Stimulated activated CD4-positive, alpha-beta T cell treated with anti-CD3 and anti-CD28 coated beads, Interleukin-15, amount 100 ng/mL, for 24 hours (primary cell): ENCODE measurements around the gene TRPM8.

Source experiments
- DNase-seq: peaks from one replicate; pipeline ENCODE4 v3.0.0-alpha.2; 2020

TRPM8 gene

DNA sequence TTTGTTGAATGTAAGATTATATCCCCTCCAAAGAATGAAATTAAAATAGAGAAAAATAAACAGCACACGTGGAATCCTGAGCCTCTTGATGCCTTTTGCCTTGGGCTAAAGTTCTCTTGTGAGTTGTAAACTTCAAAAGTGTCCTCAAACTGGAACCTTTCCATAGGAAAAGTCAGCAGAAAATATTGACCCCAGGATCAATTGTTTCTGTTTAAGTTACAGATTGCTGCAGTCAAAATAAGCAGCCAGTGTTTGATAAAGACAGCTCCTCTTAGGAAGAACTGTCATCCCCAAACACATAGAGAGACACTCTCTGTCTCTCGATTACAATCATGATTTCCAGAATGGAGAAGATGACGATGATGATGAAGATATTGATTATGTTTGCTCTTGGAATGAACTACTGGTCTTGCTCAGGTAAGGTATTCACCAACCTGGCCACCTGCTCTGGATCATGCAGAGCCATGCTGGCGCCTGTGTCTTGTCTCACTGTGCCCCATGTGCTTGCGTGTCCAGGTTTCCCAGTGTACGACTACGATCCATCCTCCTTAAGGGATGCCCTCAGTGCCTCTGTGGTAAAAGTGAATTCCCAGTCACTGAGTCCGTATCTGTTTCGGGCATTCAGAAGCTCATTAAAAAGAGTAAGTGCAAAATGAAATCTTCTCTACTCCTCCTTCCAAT is 133.4 kb downstream of the TRPM8 start, which contains the start of gene SPP2:
SPP2 (plus strand) TSS at position 248 of the 681 bp plus-strand sequence; CDS start at position 333, 85 bp downstream.
- DNase-seq: no peak

- DNase-seq: no peak
Observed at GRCh38 chr2:234051374-234052070, 134.3 kb downstream of the TRPM8 start.

- no peak for DNase-seq
Observed at GRCh38 chr2:234058881-234059280, 141.7 kb downstream of the TRPM8 start.

- no peak for DNase-seq
Observed at GRCh38 chr2:234060236-234060635, 143.1 kb downstream of the TRPM8 start.

DNA sequence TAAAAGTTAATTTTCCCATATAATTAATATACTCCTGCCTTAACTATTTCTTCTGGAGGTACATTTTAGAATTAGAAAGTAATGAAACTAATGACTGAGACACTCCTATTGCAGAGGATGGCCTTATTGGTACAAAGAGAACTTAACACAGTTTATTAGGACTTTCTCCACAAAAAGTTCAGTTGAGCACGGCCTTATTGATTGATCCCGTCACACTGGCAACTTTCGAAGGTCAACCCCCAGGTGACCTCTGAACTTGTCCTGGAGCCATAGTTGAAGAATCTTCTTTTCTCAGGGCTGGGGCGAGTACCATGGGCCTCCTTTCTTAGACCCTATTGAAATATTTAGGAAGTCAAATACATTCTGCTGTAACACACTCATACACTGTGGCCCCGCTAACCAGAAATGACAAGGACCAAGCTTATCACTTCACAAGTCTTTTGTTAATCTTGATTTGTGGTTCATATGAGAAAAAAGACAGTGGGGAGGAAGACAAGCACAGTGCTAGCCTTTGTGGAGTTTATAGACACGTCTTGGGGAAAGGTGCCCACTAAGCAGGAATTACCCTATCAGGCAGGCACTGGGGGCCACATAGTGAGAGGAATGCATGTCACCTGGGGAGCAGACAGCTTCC is 144.6 kb downstream of the TRPM8 start:
- DNase-seq: no peak

DNA sequence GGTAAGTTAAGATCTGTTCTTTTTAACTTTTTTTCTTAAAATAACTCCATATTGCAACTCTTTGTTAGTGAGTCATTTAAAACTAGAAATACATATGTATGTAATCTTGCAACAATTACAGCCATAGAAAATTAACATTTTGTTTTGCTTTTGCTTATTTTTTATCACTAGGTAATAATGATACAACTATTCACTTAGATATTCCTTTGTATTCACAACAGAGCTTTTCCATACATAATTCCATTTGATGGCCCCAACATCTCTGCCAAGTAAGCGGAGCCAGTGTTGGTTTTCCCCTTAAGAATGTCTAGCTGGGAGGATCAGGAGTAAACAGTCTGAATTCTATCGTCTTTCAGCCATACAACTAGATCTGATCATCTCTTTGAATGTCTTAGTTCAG is 149.4 kb downstream of the TRPM8 start:
- no peak for DNase-seq
